ENCODE results near the gene GSTCD. TPM values are rescaled to one million over a fixed set of nuclear protein-coding genes. Genes with fewer than 3 reads are reported as not detected.
A peak's percentile ranks its signal among the peaks of the same experiment; 100 is the strongest.
"Not testable (repeated sequence)": the region's sequence is repeated elsewhere in the genome, so short reads cannot be mapped to it uniquely, and the experiment has no call there.

Gene GSTCD, protein sequence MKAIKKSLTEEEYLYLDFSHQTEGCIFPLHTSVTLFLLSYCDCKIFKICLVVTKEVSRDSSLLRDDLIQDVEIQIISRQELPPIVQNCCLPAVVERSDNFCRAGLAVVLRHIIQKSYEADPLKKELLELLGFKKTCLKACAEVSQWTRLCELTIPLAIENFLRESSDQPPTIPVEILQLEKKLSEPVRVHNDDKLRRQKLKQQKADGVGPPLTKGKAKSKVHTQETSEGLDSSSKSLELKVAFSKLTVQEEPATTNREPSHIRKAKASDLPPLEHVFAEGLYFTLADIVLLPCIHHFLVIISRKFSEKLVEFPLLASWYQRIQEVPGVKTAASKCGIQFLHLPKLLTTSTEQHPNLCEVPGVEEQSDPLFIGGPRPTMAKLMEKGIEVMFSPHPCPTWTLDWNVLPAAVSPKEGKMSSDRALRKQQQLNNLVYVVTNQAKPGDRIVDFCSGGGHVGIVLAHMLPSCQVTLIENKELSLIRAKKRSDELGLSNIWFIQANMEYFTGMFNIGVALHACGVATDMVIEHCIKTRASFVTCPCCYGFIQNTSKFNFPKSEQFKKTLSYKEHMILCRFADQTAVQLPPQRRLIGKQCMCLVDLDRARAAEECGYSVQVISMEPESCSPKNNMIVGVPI
- polyA plus RNA-seq (ENCODE audit: insufficient read length in 4 of 4), result 10 to 100 TPM; 15.0 to 19.7 (median 17.3) TPM

DNA sequence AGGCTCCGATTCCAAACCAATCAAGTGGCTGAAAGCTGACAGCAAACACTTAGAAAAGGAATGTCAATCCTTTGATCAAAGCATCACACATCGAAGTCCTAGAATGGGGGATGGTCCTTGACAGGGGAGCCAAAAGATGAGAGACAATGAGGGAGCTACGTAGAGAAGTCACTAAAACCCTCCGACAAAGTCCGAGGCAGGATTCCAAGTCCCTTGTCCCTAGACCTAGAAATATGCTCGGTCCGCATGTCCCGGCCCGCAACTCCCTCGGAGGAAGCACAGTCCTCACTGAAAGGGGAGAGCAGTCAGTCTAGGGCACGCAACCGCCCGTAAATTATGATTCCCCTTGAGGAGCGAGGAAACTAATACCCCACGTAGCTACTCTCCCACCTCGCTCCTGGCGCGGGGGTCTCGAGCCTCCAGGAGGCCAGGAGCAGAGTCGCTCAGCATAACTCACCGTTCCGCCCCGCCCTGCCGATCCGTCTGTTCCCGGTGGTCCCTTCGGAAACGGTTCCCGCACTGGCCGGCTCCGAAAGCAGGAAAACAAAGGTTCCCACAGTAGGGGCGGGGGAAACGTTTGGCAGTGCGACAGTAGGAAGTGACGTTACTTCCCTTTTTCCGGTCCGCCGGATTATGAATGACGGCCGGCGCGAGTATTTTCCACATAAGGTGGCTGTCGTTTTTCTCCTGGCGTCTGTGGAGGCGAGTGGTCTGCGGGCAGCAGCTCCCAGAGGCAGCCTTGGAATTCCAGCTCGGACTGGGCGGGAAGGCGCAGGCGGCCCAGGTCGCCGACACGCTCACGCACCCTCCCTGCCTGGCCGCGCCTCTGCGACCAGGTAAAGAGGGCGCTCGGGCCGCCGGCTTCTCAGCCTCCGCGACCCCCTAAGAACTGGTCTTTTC, at the start of gene GSTCD, which contains the start of gene INTS12:
TSS of gene GSTCD (plus strand) at position 604 of the 900 bp plus-strand sequence. CDS start 8,830 bp downstream, outside the sequence.
TSS of gene INTS12 (minus strand) at position 509 of the 900 bp plus-strand sequence. CDS start 8,684 bp downstream, outside the sequence.
- DNase-seq (ENCODE audit: low read depth in 4 of 4, low spot score in 3 of 4), result peak; percentile 91 to 92 (median 92)

- DNase-seq (ENCODE audit: low read depth in 4 of 4, low spot score in 3 of 4), result no peak
Measured at GRCh38 chr4:105659190-105659589, 49.4 kb upstream of the GSTCD start.

GRCh38 chr4:105661028-105661427, 47.6 kb upstream of the GSTCD start:
- no peak for DNase-seq (ENCODE audit: low read depth in 4 of 4, low spot score in 3 of 4)

GRCh38 chr4:105662935-105663675, 45.5 kb upstream of the GSTCD start:
- DNase-seq (ENCODE audit: low read depth in 4 of 4, low spot score in 3 of 4), result no peak

DNA sequence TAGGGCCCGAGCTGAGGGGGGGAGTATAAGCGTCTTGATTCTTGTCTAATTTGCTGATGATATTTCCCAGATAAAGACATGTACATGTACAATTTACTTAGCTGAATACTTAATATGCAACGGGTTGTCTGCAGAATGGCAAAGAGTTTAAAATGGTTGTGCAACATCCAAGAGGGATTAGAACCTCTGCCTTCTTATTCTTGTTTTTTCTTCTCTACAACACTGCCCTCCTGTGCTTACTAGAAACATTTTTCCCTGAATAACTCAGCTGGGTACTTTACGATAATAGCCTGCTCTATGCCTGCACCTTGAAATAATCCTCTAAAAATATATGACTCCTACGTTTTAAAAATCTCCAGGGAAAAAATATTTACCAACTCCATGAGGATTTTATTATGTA, 41.9 kb upstream of the GSTCD start:
- DNase-seq (ENCODE audit: low read depth in 4 of 4, low spot score in 3 of 4), result no peak

GRCh38 chr4:105670684-105671083, 37.9 kb upstream of the GSTCD start:
- DNase-seq (ENCODE audit: low read depth in 4 of 4, low spot score in 3 of 4), result no peak

- DNase-seq (ENCODE audit: low read depth in 4 of 4, low spot score in 3 of 4), result no peak
Measured at GRCh38 chr4:105671301-105671700, 37.3 kb upstream of the GSTCD start.

DNA sequence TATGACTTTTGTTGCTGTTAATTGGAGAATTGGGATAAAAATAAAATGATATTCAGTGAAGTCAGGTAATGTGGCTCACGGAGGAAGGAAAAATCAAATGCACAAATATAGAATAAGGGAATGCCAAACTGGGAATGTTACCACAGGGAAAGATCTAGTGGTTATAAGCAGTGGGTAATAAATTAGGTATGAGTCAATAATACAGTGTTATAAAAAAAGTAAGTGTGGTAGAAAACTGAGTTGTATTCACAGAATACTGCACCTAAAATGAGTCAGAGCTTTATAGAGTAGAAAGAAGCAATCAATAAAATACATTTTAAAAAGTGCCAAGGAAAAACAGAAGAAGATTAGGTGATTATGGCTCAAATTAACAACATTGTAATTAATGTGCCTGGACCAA, 34.6 kb upstream of the GSTCD start:
- DNase-seq (ENCODE audit: low read depth in 4 of 4, low spot score in 3 of 4), result no peak

DNA sequence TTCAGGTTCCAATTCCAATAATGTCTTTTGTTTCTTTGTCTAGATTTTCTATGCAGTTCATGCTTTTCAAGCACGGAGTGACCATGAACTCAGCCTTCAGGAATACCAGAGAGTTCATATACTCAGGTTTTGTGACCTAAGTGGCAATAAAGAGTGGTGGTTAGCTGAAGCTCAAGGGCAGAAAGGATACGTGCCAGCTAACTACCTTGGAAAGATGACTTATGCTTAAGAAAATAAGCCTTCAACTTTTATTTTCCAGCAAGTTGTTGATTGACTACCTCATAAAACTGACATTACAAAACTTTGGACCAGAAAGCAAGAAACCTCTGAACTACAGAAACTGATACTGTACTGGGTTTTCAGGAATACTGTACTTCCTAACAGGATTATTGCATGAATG, 30.9 kb upstream of the GSTCD start:
- DNase-seq (ENCODE audit: low read depth in 4 of 4, low spot score in 3 of 4), result no peak

- DNase-seq (ENCODE audit: low read depth in 4 of 4, low spot score in 3 of 4), result no peak
Measured at GRCh38 chr4:105679186-105679585, 29.4 kb upstream of the GSTCD start.

DNA sequence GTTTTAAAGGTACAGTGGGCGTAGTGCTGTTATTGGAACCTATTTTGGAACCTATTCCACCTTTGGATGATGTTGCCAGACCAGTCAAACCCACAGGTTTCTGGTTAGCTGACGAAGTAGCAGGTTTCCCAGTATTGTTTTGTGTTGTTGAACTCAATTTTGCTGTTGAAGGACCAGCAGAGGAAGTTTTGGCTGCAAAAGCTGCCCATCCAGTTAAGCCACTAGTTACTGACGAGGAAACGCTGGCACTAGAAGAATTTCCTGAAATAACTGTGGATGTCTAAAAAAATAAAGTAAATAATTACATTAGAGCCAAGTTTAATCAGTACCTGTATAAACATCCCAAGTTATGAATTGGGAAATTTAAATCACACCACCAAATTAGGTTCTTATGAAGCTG, 25.5 kb upstream of the GSTCD start:
- no peak for DNase-seq (ENCODE audit: low read depth in 4 of 4, low spot score in 3 of 4)

DNA sequence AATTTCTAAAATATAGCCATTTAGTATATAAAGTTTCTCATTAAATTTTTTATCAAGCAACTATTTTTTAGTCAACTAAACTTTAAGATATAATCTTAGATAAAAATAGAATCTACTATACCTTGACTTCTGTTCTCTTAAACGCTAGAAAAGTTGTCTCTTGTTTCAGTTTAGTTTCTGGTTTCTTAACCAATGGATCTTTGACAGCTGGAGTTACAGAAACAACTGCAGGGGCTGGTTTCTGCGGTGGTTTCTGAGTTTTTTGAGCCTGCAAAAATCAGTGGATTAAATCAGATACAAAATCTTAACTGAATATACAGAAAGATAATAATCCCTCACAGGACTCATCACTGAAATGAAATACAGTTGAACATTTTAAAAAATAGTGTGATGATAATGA, 22.0 kb upstream of the GSTCD start:
- no peak for DNase-seq (ENCODE audit: low read depth in 4 of 4, low spot score in 3 of 4)

GRCh38 chr4:105694812-105695211, 13.8 kb upstream of the GSTCD start:
- not testable (repeated sequence) for DNase-seq (ENCODE audit: low read depth in 4 of 4, low spot score in 3 of 4)

- not testable (repeated sequence) for DNase-seq (ENCODE audit: low read depth in 4 of 4, low spot score in 3 of 4)
Measured at GRCh38 chr4:105695832-105696231, 12.8 kb upstream of the GSTCD start.

- DNase-seq (ENCODE audit: low read depth in 4 of 4, low spot score in 3 of 4), result no peak
Measured at GRCh38 chr4:105698607-105699006, 10.0 kb upstream of the GSTCD start.

GRCh38 chr4:105707782-105708180, 803 bp upstream of the GSTCD start:
- no peak for DNase-seq (ENCODE audit: low read depth in 4 of 4, low spot score in 3 of 4)

GRCh38 chr4:105709081-105709450, 482 bp downstream of the GSTCD start:
- peak in 3 of 4 donors; percentile 23 to 52 (median 35) for DNase-seq (ENCODE audit: low read depth in 4 of 4, low spot score in 3 of 4)

- DNase-seq (ENCODE audit: low read depth in 4 of 4, low spot score in 3 of 4), result no peak
Measured at GRCh38 chr4:105710012-105710600, 1.5 kb downstream of the GSTCD start.

GRCh38 chr4:105710678-105711077, 2.1 kb downstream of the GSTCD start:
- no peak for DNase-seq (ENCODE audit: low read depth in 4 of 4, low spot score in 3 of 4)

DNA sequence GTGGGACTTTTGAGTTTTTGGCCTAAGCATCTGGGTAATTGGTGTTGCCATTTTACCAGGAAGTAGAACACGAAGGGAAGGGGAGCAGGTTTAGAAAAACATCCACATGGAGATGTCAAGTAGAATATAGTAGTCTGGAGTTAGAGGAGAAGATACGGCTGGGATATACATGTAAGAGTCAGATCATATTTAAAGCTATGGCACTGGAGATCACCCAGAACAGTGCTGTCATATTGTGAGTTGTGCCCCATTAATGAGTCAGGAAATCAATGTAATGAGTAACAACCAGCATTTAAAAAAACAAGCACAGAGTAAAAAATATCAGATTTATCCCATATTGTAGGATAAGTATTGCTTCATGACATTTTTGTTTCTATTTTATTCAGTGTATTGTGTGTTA, 4.2 kb downstream of the GSTCD start:
- DNase-seq (ENCODE audit: low read depth in 4 of 4, low spot score in 3 of 4), result no peak
